ENCODE measurements around the gene LGR6.
"Not testable (repeated sequence)": the region's sequence is repeated elsewhere in the genome, so short reads cannot be mapped to it uniquely, and the experiment has no call there.

The LGR6 gene, protein sequence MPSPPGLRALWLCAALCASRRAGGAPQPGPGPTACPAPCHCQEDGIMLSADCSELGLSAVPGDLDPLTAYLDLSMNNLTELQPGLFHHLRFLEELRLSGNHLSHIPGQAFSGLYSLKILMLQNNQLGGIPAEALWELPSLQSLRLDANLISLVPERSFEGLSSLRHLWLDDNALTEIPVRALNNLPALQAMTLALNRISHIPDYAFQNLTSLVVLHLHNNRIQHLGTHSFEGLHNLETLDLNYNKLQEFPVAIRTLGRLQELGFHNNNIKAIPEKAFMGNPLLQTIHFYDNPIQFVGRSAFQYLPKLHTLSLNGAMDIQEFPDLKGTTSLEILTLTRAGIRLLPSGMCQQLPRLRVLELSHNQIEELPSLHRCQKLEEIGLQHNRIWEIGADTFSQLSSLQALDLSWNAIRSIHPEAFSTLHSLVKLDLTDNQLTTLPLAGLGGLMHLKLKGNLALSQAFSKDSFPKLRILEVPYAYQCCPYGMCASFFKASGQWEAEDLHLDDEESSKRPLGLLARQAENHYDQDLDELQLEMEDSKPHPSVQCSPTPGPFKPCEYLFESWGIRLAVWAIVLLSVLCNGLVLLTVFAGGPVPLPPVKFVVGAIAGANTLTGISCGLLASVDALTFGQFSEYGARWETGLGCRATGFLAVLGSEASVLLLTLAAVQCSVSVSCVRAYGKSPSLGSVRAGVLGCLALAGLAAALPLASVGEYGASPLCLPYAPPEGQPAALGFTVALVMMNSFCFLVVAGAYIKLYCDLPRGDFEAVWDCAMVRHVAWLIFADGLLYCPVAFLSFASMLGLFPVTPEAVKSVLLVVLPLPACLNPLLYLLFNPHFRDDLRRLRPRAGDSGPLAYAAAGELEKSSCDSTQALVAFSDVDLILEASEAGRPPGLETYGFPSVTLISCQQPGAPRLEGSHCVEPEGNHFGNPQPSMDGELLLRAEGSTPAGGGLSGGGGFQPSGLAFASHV

DNA sequence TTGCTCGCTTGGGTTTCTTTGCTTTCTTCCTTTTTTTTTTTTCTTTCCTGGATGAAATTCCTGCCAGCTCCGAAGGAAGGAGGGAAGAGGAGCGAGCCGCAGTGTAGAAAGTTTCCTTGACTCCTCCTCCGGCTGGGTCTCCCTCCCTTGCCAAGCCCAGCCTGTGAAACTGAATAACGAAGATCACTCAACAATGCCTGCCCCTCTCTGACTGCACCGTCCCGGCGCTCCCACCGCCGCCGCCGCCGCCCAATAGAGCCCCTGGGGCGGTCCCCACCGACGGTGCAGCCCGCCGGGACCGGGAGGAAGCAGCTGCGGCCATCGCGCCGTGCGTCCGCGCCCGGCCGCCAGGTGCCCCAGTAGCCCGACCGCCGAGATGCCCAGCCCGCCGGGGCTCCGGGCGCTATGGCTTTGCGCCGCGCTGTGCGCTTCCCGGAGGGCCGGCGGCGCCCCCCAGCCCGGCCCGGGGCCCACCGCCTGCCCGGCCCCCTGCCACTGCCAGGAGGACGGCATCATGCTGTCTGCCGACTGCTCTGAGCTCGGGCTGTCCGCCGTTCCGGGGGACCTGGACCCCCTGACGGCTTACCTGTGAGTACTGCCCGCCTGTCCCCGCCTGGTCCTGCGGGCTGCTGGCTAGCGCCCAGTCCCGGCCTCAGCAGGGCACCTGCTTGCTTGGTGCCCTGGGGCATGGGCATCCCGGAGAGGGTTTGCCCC lies at the start of gene LGR6:
LGR6 (plus strand) TSS at position 186 of the 714 bp plus-strand sequence; CDS start at position 377, 191 bp downstream.
- no peak for DNase-seq

DNA sequence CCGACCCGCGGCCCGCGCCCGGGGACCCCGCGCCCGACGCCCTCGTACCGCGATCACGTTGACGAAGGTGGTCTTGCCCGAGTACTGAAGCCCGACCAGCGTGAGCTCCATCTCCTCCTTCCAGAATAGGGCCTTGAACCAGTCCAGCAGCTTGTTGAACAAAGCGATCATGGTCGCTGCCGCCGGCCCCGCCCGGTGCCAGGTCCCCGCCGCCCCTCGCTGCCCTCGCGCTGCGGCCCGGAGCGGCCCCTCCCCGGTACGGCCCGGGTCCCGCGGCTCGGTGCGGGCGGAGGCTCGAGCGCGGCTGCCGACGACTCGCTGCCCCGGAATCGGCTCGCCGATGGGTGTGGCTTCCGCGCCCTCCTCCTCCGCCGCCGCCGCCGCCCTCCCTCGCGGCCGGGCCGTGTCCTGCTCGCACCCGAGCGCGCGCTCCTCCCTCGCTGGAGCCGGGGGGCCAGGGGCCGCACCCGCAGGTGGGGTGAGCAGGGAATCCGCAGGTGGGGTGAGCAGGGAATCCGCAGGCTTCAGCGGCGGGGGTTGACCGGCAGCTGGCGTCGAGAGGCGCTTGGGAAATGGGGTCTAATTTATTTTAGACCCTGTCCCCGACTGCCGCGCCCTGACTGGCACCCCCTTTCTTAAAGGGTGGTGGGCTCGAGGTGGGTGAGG lies 49.1 kb upstream of the LGR6 start, which contains the start of gene ARL8A:
ARL8A (minus strand) TSS at position 336 of the 666 bp plus-strand sequence; CDS start at position 171, 165 bp downstream.
- peak; percentile 58 to 72 for DNase-seq

DNA sequence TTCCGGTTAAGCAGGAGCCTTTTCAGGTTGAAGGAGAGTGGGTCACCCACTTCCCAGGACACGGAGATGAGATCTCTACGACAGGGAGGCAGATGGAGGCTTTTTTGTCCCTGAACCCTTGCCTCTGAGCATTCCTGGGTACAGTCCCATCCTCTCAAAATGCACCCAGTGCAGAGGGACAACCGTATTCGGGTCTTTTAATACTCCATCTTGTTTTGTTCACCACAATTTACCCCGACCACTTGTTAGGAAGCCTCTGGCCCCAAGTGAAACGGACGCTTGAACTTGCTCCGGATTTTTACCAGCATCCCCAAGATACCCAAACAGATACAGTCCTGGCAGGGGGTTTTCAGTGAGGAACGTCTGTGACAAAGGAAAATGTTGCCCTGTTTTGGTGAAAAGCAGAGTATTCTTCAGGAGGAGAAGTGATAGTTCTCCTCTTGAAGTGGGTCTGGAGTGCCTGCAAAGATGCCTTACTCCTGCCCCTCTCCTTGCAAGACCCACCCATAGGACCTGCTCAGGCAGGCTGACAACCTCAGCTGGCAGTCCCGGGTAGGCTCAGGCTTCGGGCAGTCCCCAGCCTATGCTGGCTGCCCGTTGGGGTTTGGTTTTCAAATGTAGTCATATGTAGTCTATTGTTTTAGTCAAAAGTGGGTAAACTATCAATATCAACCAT lies 48.4 kb upstream of the LGR6 start:
- DNase-seq = no peak

DNA sequence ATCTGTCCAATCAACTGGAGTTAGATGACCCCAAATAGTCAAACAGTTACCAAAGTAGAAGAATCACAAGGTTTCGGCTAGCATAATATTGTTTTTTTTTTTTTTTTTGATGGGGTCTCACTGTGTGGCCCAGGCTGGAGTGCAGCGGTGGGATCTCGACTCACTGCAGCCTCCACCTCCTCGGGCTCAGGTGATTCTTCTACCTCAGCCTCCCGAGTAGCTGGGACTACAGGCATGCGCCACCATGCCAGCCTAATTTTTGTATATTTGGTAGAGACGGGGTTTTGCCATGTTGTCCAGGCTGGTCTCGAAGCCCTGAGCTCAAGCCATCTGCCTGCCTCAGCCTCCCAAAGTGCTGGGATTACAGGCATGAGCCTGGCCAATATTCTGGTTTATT lies 47.9 kb upstream of the LGR6 start:
- not testable (repeated sequence) for DNase-seq

DNA sequence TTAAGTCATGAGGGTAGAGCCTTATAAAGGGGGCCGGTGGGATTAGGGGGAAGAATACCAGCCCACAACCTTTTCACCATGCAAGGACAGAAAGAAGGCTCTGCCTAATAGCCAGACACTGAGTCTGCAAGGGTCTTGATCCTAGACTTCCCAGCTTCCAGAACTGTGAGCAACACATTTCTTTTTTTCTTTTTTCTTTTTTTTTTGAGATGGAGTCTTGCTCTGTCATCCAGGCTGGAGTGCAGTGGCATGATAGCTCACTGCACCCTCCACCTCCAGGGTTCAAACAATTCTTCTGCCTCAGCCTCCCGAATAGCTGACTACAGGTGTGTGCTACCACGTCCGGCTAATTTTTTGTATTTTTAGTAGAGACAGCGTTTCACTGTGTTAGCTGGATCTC lies 47.3 kb upstream of the LGR6 start:
- DNase-seq = no peak

DNA sequence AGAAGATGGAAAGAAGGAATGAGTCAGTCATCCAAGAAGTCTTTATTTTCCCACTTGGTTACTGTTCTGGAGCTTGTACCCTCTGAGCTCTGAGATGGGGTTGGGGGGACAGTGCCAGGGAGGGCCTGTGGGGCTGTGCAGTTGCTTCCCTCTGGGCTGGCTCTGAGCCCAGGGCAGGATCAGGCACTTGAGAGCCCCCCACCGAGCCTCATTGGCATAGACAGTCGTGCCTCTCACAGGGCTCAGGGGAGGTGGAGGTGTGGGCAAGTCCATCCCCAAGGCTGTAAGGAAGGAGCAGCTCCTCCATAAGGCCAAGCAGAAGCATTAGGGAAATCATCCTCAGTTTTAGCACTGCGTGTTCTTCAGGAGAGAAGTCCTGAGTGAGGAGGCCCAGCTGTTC lies 46.6 kb upstream of the LGR6 start:
- DNase-seq = no peak

DNA sequence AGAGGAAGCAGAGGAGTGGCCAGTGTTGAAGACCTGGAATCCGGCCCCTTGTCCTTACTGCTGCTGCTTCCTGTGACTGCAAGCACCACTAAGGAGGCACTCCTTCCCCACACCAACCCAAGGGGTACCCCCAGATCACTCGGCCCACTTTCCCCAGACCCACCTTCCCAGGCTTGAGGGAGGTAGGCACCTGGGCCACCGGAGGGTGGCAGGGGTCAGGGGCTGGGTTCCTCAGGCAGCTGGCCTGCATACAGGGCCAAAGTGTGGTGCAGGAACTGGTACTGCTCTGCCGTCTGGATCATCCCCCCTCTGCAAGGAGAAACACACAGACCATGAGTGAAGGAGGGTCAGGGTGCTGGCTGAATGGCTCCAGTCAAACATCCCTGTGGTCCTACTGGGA lies 45.2 kb upstream of the LGR6 start:
- DNase-seq = no peak

DNA sequence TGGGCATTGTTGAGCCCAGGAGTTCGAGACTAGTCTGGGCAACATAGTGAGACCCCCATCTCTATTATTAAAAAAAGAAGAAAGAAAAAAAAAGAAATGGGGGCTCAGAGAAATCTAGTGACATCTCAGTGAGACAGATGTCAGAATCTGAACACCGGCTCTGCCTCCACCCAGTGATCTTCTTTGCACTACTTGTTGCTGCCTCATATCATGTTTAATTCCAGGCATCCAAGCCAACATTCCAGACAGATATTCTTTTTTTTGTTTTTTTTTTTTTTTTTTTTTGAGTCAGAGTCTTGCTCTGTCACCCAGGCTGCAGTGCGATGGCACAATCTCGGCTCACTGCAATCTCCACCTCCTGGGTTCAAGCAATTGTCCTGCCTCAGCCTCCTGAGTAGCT lies 44.0 kb upstream of the LGR6 start:
- no peak for DNase-seq

DNA sequence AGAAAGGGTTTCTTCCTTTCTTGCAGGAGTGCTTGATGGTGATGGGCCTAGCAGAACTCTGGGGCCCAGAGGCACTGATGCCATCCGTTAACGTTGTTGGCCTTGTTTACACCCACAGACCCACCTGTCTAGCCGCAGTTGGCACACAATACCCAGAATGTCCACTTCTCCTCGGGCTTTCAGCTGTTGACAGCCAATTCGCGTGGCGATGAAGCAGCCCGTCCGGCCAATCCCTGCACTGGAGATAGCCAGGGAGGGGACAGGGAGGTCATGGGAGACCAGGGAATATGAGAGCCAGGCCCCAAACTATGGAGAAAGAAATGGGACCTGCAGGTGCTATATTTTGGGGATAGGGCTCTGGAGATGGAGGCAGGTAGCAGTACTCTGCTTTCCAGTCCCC lies 43.4 kb upstream of the LGR6 start:
- DNase-seq = no peak

DNA sequence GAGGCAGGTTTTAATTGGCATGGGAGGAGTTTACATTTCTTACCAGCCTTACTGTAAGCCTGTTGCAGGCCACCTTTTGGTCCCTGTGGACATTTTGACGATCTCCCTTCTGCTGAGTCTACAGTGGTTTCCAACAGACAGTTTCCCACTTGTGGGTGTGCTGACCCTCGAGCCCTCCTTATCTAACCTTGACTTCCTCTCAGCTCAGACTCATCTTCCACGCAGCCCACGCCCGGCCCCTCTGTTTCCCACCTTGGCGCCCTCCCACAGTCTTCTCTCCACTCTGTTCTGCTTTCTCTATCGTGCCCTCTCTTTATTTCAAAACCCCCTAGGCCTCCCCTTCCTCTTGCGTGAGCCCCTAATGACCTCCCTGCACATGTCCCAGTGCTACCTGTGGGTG lies 43.0 kb upstream of the LGR6 start:
- no peak for DNase-seq

DNA sequence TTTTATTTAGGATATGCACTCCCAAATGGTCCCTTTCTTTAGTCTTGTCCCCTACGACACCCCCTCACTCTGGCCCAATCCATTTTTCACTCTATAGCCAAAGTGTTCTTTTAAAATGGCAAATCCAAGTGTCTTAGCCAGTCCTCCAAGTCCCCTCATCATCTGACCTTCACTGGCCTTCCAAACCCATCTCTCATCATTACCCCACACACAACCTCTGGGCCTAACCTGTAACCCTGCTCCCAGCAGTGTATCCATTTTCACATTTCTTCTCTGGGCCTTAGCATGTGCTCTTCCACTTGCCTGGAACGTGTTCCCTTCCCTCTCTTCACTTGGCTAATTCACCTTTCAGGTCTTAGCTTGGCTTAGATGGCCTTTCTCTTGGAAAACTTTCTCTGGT lies 42.6 kb upstream of the LGR6 start:
- no peak for DNase-seq

DNA sequence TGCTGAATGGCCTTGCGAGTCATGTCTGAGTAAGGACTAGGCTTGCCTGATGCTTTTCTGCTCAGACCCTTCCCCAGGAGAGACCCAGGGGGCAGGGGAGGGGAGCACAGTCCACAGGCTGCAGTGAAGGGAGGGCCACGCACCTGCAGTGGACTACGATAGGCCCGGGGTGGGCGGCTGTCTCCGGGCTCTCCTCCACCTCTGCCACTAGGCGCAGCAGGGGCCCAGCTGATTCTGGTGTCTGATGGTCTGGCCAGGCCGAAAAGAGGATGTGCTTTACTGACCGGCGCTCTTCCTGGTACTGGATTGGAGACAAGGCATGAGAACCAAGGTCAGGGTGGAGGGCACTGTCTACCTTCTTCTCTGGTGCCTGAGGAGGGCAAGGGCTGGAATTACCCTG lies 41.2 kb upstream of the LGR6 start:
- DNase-seq = no peak

DNA sequence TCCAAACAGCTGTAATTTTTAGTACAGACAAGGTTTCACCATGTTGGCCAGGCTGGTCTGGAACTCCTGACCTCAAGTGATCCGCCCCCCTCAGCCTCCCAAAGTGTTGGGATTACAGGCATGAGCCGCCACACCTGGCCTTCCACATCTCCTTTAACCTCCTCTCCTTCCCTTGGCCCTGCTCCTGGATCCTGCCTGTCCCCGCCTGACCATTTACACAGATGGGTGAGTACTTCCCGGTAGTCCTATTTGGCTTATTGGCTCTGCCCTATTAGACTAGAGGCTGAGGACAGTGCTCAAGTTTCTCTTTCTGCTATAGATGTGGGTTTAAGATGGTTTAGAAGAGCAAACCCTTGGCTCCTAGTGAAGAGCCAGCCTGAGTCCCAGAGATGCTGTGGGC lies 40.3 kb upstream of the LGR6 start:
- DNase-seq = no peak

DNA sequence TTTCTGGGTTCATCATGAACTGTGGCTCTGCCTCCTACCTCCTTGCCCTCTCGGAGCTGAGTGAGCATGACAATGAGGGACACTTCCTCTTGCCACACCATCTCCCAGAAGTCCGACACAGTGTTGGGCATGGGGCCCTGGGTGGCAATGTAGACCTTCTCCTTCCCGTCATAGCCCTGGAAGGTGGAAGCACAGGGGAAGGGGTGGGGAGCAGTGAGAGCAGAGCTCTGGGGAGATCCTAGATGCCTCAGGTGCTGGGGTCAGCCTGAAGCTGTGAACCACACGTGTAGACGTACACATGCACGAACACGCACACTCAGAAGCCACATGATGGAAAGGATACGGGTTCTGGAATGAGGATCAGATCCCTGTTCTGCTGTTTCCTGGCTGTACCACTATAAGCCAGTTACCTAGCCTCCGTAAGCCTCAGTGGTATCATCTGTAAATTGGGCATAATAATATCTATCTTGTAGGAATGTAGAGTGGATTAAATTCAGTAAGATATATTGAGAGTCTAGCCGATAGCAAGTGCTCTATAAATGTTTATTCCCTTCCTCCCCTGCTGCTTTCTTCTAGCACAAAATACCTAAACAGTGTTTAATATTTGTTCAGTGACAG lies 39.3 kb upstream of the LGR6 start:
- DNase-seq = no peak

DNA sequence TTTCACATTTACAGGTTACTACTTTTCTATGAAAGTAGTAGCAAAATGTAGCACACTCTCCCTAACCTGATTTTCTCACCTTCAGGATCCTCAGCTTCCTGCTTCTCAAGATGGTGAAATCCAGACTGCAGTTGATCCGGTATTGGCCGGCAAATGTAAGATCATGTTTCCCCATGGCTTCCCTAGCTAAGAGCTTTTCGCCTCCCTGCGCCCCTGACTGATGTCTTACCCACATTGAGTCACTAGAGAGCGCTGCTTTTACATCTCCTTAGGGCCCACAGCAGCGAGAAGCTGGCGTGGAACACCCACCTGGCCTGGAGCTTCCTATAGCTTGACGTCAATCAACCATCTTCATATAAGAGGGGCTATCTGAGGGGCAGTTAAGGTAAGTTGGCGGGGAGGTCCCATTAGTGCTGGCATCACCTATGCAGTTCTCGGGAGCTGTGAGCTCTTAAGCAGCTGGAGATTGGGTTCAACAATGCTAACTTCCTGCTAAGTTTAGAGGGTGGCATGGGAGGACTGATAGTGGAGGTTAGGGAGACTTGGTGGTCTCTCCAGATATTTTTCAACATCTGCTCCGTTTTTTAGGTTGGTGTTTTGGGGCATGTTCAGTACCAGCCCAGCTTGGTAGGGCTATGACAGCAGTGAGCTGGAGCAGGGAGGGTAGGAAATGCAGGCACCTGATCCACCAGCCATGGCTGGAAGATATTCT lies 38.7 kb upstream of the LGR6 start:
- DNase-seq = peak in 1 of 2 experiments; percentile 41

DNA sequence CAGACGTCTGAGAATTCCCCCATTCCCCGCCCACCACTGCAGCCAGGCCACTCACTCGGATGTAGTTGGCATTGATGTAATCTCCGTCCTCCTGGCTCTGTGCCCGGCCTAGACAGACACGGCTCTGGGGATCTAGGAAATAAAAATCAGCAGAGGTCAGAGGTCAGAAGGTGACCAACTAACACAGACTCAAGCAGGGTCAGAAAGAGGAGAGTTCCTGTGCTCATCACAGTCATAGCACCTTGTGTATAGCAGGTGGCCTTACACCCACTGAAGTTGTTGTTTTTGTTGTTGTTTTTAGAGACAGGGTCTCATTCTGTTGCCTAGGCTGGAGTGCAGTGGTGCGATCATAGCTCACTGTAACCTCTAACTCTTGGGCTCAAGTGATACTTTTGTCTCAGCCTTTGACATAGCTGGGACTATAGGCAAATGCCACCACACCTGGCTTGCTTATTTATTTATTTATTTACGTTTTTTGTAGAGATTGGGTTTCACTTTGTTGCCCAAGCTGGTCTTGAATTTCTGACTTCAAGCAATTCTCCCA lies 38.0 kb upstream of the LGR6 start:
- no peak for DNase-seq

DNA sequence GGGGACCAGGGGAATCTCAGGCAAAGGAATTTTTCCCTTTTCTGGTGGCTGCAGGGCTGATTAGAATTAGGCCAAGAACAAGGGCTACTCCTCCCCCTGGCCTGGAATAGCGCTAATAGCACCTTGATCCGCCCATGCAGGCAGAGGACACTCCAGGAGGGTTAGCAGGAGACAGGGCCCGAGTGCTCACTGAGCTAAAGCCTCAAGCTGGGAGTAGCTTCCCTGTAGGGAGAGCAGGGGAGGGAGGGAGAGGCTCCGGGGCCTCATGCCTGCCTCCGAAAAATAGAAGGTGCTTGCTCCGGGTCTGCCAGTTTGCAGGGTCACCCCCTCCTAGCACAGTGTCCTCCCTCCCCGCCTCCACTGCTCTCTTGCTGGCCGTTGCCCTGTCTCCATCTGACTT lies 37.0 kb upstream of the LGR6 start:
- DNase-seq = no peak

DNA sequence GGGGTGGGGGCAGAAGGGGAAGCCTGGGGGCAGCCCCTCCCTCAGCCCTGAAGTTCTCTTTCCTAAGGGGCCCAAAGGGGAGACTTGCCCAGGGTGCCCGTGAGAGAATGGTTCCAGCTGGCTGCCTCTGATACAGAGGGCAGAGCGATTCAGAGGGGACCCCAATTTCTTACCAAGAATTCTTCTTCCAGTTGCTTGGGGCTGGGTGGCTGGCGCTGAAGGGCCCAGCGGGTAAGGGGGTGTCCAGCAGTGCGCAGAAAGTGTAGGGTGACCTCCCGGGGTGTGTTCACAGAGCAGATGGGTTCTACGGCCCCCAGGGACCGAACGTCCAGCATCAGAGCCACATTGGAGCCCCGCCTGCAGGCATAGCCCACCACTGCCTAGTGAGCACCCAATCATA lies 35.7 kb upstream of the LGR6 start:
- DNase-seq = no peak

DNA sequence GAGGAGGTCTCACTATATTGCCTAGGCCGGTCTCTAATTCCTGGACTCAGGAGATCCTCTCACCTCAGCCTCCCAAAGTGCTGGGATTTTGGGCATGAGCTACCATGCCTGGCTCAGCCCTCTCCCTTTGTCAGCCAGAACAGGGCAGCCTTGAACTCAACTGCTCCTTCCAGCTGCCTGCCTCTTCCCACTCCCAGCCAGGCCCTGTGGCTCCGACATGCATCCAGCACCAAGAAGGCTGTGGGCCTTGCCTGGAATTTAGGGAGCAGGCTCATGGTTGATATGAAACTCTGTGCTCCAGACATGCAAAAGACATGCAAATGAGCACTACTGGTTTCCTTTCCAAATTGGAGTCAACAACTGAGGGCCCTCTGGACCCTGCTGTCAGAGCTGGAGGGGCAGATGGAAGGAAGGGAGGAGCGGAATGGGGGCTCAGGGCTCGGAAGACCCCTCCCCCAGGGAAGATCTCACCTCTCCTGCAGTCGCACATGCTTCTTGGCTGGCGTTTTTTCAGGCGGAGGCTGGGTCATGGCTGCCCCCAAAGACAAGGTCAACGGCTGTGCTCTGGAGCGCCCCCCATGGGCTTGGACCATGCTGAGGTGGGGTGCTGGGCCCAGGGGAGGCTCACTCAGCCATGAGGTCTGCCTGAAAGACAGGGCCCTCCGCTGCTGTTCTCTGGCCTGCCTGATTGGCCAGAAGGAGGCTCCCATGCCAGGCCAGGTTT lies 34.6 kb upstream of the LGR6 start:
- peak in 1 of 2 experiments; percentile 30 for DNase-seq
